Kidney epithelial cell (primary cell): ENCODE data around the gene NHERF2. TPM values are rescaled to one million over a fixed set of nuclear protein-coding genes. Genes with fewer than 3 reads are reported as not detected.

Source experiments
- DNase-seq: peaks from one replicate; pipeline ENCODE4 v3.0.0-alpha.2; 2010; ENCODE audit warnings: low read depth
- H3K27me3 ChIP-seq: 2 replicates; pipeline ENCODE4 v1.6.0; 2011; ENCODE audit warnings: low read length; ENCODE audit not compliant: control insufficient read depth, insufficient read depth
- H3K36me3 ChIP-seq: 2 replicates; pipeline ENCODE4 v1.5.1; 2011; ENCODE audit warnings: low read length; ENCODE audit not compliant: control insufficient read depth, insufficient read depth
- H3K4me3 ChIP-seq: 2 replicates; pipeline ENCODE4 v1.5.1; 2011; ENCODE audit warnings: low read depth, mild to moderate bottlenecking, control low read depth, low read length
- total RNA-seq: library from RNA; depleted of rRNA; stranded (reverse); fragments of >200 nt; gene quantifications from 2 replicates; pipeline ENCODE4 v1.2.3, GENCODE V29; 2015
- TF ChIP-seq, protein P1 (sequence below): IDR thresholded peaks from 2 replicates; pipeline ENCODE4 v1.5.1; 2011; ENCODE audit warnings: mild to moderate bottlenecking, moderate library complexity, low read length, control low read depth, inconsistent platforms; ENCODE audit not compliant: insufficient read depth, poor library complexity, severe bottlenecking

Gene NHERF2
- total RNA-seq, 1 donor from 2014 or later = 27.5 TPM

DNA sequence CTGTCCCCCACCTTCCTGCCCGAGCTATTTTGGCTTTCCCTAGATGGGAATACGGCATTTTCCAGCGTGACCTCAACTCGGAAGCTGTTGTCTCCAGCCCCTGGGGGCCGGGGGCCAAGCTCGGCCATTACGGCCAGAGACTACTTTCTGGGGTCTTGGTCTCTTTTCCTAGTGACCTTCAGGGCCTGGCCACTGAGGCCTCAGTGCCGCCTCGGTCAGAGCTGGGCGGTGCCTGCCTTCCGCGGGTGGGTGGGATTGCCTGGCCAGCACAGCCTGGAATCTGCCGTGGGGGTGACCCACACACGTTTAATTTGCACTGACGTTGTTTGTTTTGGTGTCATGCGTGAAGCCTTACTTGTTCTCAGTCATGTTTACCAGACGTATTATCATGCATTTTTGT lies 50.3 kb downstream of the NHERF2 start:
- no peak for DNase-seq
- TF ChIP-seq, protein P1, sequence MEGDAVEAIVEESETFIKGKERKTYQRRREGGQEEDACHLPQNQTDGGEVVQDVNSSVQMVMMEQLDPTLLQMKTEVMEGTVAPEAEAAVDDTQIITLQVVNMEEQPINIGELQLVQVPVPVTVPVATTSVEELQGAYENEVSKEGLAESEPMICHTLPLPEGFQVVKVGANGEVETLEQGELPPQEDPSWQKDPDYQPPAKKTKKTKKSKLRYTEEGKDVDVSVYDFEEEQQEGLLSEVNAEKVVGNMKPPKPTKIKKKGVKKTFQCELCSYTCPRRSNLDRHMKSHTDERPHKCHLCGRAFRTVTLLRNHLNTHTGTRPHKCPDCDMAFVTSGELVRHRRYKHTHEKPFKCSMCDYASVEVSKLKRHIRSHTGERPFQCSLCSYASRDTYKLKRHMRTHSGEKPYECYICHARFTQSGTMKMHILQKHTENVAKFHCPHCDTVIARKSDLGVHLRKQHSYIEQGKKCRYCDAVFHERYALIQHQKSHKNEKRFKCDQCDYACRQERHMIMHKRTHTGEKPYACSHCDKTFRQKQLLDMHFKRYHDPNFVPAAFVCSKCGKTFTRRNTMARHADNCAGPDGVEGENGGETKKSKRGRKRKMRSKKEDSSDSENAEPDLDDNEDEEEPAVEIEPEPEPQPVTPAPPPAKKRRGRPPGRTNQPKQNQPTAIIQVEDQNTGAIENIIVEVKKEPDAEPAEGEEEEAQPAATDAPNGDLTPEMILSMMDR = no peak
- Histone ChIP-seq H3K4me3 (no peak overlapping the region), H3K36me3 (peaks cover 4% of the 10 kb centered on the region), H3K27me3 (no peaks in the 10 kb centered on the region)

DNA sequence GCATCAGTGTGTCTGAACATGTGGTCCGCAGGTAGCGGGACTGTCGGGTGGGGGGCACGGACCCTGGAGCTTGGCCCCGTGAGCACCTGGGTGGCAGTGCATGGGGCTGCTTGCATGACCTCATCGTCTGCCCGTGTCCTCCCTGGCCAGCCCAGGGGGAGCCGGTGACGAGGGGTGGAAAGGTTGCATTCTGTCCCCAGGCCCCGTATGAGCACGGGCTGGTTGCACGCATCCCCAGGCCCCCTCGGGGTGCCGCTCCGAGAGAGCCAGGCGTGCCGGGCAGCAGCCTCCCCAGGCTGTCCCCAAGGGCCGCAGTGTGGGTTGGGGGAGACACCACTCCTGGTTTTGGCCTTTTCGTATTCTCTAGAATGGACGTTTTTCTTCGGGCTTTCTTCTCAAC lies 51.0 kb downstream of the NHERF2 start:
- peaks cover 2% of the 10 kb centered on the region for H3K36me3 ChIP-seq
- no peaks in the 10 kb centered on the region for H3K27me3 ChIP-seq
- no peak for DNase-seq
- H3K4me3 ChIP-seq = no peak overlapping the region
- TF ChIP-seq, protein P1 = no peak

DNA sequence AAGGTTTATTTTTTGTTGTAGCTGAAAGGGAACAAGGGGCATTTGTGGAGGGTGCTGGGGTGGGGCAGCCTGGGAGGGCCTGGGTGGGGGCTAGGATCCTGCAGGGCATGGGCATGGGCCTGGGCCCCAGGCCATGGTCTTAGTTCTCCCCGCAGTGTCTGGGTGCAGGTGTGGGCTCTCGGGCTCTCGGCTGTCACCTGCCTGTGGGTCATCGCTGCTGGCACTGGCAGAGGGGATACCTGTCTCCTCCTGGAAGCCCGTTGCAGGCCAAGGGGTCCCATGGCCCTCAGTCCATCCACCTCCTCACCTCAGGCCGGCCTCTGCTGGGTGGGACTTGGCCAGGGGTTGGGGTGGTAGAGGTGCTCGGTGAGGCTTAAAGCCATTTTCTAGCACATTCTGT lies 51.4 kb downstream of the NHERF2 start:
- no peak for DNase-seq
- TF ChIP-seq, protein P1 = no peak
- peaks cover 4% of the 10 kb centered on the region for H3K36me3 ChIP-seq
- H3K4me3 ChIP-seq = no peak overlapping the region
- no peaks in the 10 kb centered on the region for H3K27me3 ChIP-seq

DNA sequence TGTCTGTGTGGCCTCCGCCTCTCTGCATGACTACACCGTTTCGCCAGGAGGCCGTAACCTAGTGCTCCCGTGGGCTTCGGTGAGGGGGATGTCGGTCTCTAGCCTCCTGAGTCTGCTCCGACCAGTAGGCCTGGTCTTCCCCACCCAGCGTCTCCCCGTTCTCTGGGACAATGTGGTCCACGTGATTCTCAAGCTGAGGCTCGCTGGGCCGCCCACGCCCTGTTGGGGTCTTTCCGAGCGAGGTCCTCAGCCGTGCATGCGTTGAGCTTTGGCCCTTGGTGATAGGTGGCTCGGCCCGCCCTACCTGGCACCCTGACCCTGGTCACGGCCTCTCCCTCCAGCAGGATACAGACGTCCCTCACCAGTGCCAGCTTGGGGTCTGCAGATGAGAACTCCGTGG lies 52.0 kb downstream of the NHERF2 start:
- peaks cover 5% of the 10 kb centered on the region for H3K36me3 ChIP-seq
- no peak for DNase-seq
- TF ChIP-seq, protein P1 = no peak
- no peaks in the 10 kb centered on the region for H3K27me3 ChIP-seq
- H3K4me3 ChIP-seq = no peak overlapping the region

DNA sequence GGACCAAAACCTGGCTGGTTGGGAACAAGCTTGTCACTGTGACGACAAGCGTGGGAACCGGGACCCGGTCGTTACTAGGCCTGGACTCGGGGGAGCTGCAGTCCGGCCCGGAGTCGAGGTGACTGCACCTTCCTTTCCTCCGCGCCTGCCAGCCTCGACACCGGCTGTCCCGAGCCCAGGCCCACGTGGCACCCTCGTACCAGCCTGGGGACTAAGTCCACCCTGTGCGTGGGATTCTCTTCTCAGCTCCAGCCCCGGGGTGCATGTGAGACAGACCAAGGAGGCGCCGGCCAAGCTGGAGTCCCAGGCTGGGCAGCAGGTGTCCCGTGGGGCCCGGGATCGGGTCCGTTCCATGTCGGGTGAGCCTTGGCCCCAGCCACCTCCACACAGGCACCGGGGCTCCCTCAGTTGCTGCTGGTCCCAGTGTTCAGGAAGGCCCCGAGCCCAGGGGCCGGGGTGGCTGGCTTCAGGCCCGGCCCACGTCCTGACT lies 52.7 kb downstream of the NHERF2 start:
- Histone ChIP-seq H3K27me3 (no peaks in the 10 kb centered on the region), H3K4me3 (no peak overlapping the region), H3K36me3 (peaks cover 5% of the 10 kb centered on the region)
- no peak for DNase-seq
- TF ChIP-seq, protein P1 = no peak

DNA sequence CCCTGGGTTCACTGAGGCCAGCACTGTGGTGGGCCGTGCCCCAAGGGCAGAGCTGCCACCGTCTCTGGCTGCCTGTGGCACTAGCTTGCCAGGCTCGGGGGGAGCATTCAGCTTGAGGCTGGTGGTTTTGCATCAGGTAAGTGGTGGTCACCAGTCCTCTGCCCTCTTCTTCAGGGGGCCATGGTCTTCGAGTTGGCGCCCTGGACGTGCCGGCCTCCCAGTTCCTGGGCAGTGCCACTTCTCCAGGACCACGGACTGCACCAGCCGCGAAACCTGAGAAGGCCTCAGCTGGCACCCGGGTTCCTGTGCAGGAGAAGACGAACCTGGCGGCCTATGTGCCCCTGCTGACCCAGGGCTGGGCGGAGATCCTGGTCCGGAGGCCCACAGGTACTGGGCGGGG lies 53.3 kb downstream of the NHERF2 start:
- TF ChIP-seq, protein P1 = no peak
- Histone ChIP-seq H3K4me3 (no peak overlapping the region), H3K27me3 (no peaks in the 10 kb centered on the region), H3K36me3 (peaks cover 5% of the 10 kb centered on the region)
- no peak for DNase-seq
